Mesenchymal stem cell (in vitro differentiated cells and primary cell): ENCODE results near the gene APPL2.

Source experiments
- DNase-seq: peaks from one replicate; pipeline ENCODE4 v3.0.0-alpha.2; 2013
- H2AFZ ChIP-seq: one replicate; pipeline ENCODE4 v1.6.1; 2013; ENCODE audit warnings: low read depth, mild to moderate bottlenecking, control low read depth, inconsistent platforms, low read length, moderate library complexity
- H2AK5ac ChIP-seq: 2 replicates; pipeline ENCODE4 v1.6.1; 2013; ENCODE audit warnings: low read length, moderate library complexity, mild to moderate bottlenecking, inconsistent platforms; ENCODE audit not compliant: severe bottlenecking
- H2BK120ac ChIP-seq: one replicate; pipeline ENCODE4 v1.6.1; 2013; ENCODE audit warnings: low read depth, mild to moderate bottlenecking, inconsistent platforms, low read length, moderate library complexity
- H2BK12ac ChIP-seq, 2 experiments: one replicate each; pipeline ENCODE4 v1.6.1; 2013; ENCODE audit warnings: inconsistent platforms in 2 of 2, low read length in 2 of 2, mild to moderate bottlenecking in 2 of 2, moderate library complexity in 2 of 2, control low read depth in 1 of 2
- H2BK15ac ChIP-seq: one replicate; pipeline ENCODE4 v1.6.1; 2013; ENCODE audit warnings: mild to moderate bottlenecking, low read depth, inconsistent platforms; ENCODE audit not compliant: poor library complexity, severe bottlenecking
- H2BK5ac ChIP-seq: 2 replicates; pipeline ENCODE4 v1.6.1; 2013; ENCODE audit warnings: low read depth, mild to moderate bottlenecking, low read length, control low read depth, inconsistent platforms; ENCODE audit not compliant: poor library complexity, severe bottlenecking
- H3K14ac ChIP-seq, 2 experiments: one replicate each; pipeline ENCODE4 v1.6.1; 2013; ENCODE audit warnings: inconsistent platforms in 2 of 2, low read length in 2 of 2, control low read depth in 1 of 2, mild to moderate bottlenecking in 1 of 2, moderate library complexity in 1 of 2
- H3K18ac ChIP-seq, 2 experiments: one replicate each; pipeline ENCODE4 v1.6.1; 2013; ENCODE audit warnings: inconsistent platforms in 2 of 2, low read length in 2 of 2, control low read depth in 1 of 2, low read depth in 1 of 2, mild to moderate bottlenecking in 1 of 2
- H3K23ac ChIP-seq, 2 experiments: one replicate each; pipeline ENCODE4 v1.6.1; 2013; ENCODE audit warnings: inconsistent platforms in 2 of 2, low read length in 2 of 2, mild to moderate bottlenecking in 2 of 2, moderate library complexity in 2 of 2, control low read depth in 1 of 2
- H3K27ac ChIP-seq: 2 replicates; pipeline ENCODE4 v1.5.1; 2013; ENCODE audit warnings: mild to moderate bottlenecking, moderate library complexity, low read length, control low read depth, inconsistent platforms; ENCODE audit not compliant: poor library complexity, severe bottlenecking
- H3K27me3 ChIP-seq, 2 experiments: 2 replicates each; pipeline versions ENCODE4 v1.6.1 to v1.7.0; 2013; ENCODE audit warnings: low read length in 2 of 2, mild to moderate bottlenecking in 2 of 2, moderate library complexity in 2 of 2, control low read depth in 1 of 2, inconsistent platforms in 1 of 2; ENCODE audit not compliant: control insufficient read depth in 1 of 2, insufficient read depth in 1 of 2
- H3K36me3 ChIP-seq, 2 experiments: 2 replicates each; pipeline versions ENCODE4 v1.6.1 to v1.7.0; 2013; ENCODE audit warnings: low read length in 2 of 2, control low read depth in 1 of 2, inconsistent platforms in 1 of 2, low read depth in 1 of 2, mild to moderate bottlenecking in 1 of 2; ENCODE audit not compliant: insufficient read depth in 2 of 2, control insufficient read depth in 1 of 2
- H3K4ac ChIP-seq, 2 experiments: one replicate each; pipeline ENCODE4 v1.6.1; 2013; ENCODE audit warnings: inconsistent platforms in 2 of 2, low read length in 2 of 2, mild to moderate bottlenecking in 2 of 2, moderate library complexity in 2 of 2, control low read depth in 1 of 2, low read depth in 1 of 2
- H3K4me1 ChIP-seq: 2 replicates; pipeline ENCODE4 v1.6.1; 2013; ENCODE audit warnings: low read depth, low read length, control low read depth; ENCODE audit not compliant: control insufficient read depth, insufficient read depth
- H3K4me2 ChIP-seq: 2 replicates; pipeline ENCODE4 v1.6.1; 2013; ENCODE audit warnings: low read length, mild to moderate bottlenecking, inconsistent platforms; ENCODE audit not compliant: poor library complexity, severe bottlenecking
- H3K4me3 ChIP-seq, 2 experiments: 2 replicates each; pipeline versions ENCODE4 v1.5.1 to v1.7.0; 2013; ENCODE audit warnings: low read length in 2 of 2, mild to moderate bottlenecking in 2 of 2, control low read depth in 1 of 2, low read depth in 1 of 2; ENCODE audit not compliant: insufficient read depth in 1 of 2
- H3K79me1 ChIP-seq: replicated peaks from 2 replicates; pipeline ENCODE4 v1.6.1; 2013; ENCODE audit warnings: mild to moderate bottlenecking, control low read depth, low read length, inconsistent platforms; ENCODE audit not compliant: poor library complexity, severe bottlenecking
- H3K9ac ChIP-seq: 2 replicates; pipeline ENCODE4 v1.7.0; 2013; ENCODE audit warnings: mild to moderate bottlenecking, low read length, moderate library complexity
- H3K9me3 ChIP-seq: 2 replicates; pipeline ENCODE4 v1.7.0; 2013; ENCODE audit warnings: mild to moderate bottlenecking, low read length; ENCODE audit not compliant: control insufficient read depth
- H4K8ac ChIP-seq: one replicate; pipeline ENCODE4 v1.6.1; 2013; ENCODE audit warnings: inconsistent platforms, mild to moderate bottlenecking, low read length, moderate library complexity
- H4K91ac ChIP-seq: one replicate; pipeline ENCODE4 v1.6.1; 2013; ENCODE audit warnings: mild to moderate bottlenecking, low read length, inconsistent platforms
- WGBS: methylation state at CpG from one replicate; pipeline ENCODE4 v1.1.7; 2013; ENCODE audit warnings: mixed read lengths; 5-methylcytosine and 5-hydroxymethylcytosine counted together

The APPL2 gene

DNA sequence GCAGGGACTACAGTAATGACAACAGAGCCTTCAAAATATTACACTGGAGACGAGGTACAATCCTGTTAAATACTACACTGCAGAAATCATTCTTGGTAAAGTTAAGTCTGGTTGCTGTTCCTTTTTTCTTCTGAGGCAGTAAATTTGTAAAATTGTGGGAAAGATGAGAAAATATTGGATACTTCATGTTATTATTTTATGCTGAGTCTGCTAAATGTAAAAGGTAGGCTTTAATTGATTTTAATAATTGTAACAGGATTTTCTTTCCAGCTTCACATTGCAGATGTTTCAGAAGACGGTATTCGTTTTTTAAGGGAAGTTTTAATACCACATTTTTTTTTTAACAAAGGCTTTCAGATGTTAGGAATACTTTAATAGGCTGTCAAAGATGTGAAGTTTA, 65.8 kb downstream of the APPL2 start:
- H2AK5ac ChIP-seq: no peak overlapping the region
- H2BK15ac ChIP-seq: no peak overlapping the region
- no peak overlapping the region for H3K4me3 ChIP-seq
- no peak overlapping the region for H2AFZ ChIP-seq
- no peak overlapping the region for H4K91ac ChIP-seq
- no peak overlapping the region for H3K18ac ChIP-seq
- no peaks in the 10 kb centered on the region for H3K9me3 ChIP-seq
- no peak overlapping the region for H3K4me2 ChIP-seq
- no peaks in the 10 kb centered on the region for H3K27me3 ChIP-seq
- no peak overlapping the region for H2BK12ac ChIP-seq
- DNase-seq: no peak
- WGBS: no CpG with 5 or more reads among the region's 3 CpGs
- peaks cover 2% of the 10 kb centered on the region for H3K79me1 ChIP-seq
- H3K4ac ChIP-seq: no peak overlapping the region
- no peak overlapping the region for H2BK120ac ChIP-seq
- H3K4me1 ChIP-seq: no peaks in the 10 kb centered on the region
- H3K27ac ChIP-seq: no peak overlapping the region
- H2BK5ac ChIP-seq: no peak overlapping the region
- no peak overlapping the region for H4K8ac ChIP-seq
- H3K23ac ChIP-seq: no peak overlapping the region
- H3K14ac ChIP-seq: no peak overlapping the region
- H3K9ac ChIP-seq: no peak overlapping the region
- peaks cover 5 to 94% of the 10 kb centered on the region in 2 experiments for H3K36me3 ChIP-seq

- Histone ChIP-seq H3K23ac (no peak overlapping the region), H2BK12ac (no peak overlapping the region), H4K8ac (no peak overlapping the region)
Observed at GRCh38 chr12:105168006-105168405, 68.0 kb downstream of the APPL2 start.

GRCh38 chr12:105167346-105167745, 68.6 kb downstream of the APPL2 start:
- Histone ChIP-seq H4K91ac (no peak overlapping the region), H2BK15ac (no peak overlapping the region), H3K4me2 (no peak overlapping the region), H3K79me1 (peaks cover 2% of the 10 kb centered on the region), H2AFZ (no peak overlapping the region), H3K18ac (no peak overlapping the region), H3K27me3 (no peaks in the 10 kb centered on the region), H3K4ac (no peak overlapping the region), H3K4me3 (no peak overlapping the region), H2AK5ac (no peak overlapping the region), H2BK120ac (no peak overlapping the region), H2BK12ac (no peak overlapping the region), H4K8ac (no peak overlapping the region), H3K23ac (no peak overlapping the region), H3K14ac (no peak overlapping the region), H3K27ac (no peak overlapping the region), H3K36me3 (peaks cover 5 to 97% of the 10 kb centered on the region in 2 experiments), H3K9ac (peak overlapping the region; percentile 38), H2BK5ac (no peak overlapping the region), H3K9me3 (no peaks in the 10 kb centered on the region), H3K4me1 (no peaks in the 10 kb centered on the region)
- DNase-seq: no peak

More at GRCh38 chr12:105168006-105168405, 68.0 kb downstream of the APPL2 start:
- H3K4me2 ChIP-seq: no peak overlapping the region
- no peak overlapping the region for H2BK120ac ChIP-seq
- no peak overlapping the region for H3K4me3 ChIP-seq
- no peaks in the 10 kb centered on the region for H3K4me1 ChIP-seq
- no peak overlapping the region for H4K91ac ChIP-seq
- peak overlapping the region; percentile 38 for H3K9ac ChIP-seq
- H3K14ac ChIP-seq: no peak overlapping the region
- H2AK5ac ChIP-seq: no peak overlapping the region
- H3K36me3 ChIP-seq: peaks cover 5 to 94% of the 10 kb centered on the region in 2 experiments
- H3K18ac ChIP-seq: no peak overlapping the region
- no peaks in the 10 kb centered on the region for H3K27me3 ChIP-seq
- no peak overlapping the region for H2BK5ac ChIP-seq
- no peak overlapping the region for H3K27ac ChIP-seq
- H3K4ac ChIP-seq: no peak overlapping the region
- H3K9me3 ChIP-seq: no peaks in the 10 kb centered on the region
- no peak overlapping the region for H2AFZ ChIP-seq
- no peak for DNase-seq
- no peak overlapping the region for H2BK15ac ChIP-seq
- peaks cover 2% of the 10 kb centered on the region for H3K79me1 ChIP-seq

- Histone ChIP-seq H3K36me3 (peaks cover 5 to 99% of the 10 kb centered on the region in 2 experiments), H3K27me3 (no peaks in the 10 kb centered on the region), H3K4me2 (no peak overlapping the region), H3K23ac (no peak overlapping the region), H3K4me3 (no peak overlapping the region), H3K14ac (no peak overlapping the region), H2BK5ac (no peak overlapping the region), H3K27ac (no peak overlapping the region), H2AFZ (no peak overlapping the region), H2BK15ac (no peak overlapping the region), H3K4me1 (no peaks in the 10 kb centered on the region), H3K9ac (peak overlapping the region; percentile 38), H4K8ac (no peak overlapping the region), H2AK5ac (no peak overlapping the region), H3K18ac (no peak overlapping the region), H3K4ac (no peak overlapping the region), H3K9me3 (no peaks in the 10 kb centered on the region), H2BK12ac (no peak overlapping the region), H2BK120ac (no peak overlapping the region), H4K91ac (no peak overlapping the region), H3K79me1 (peaks cover 1% of the 10 kb centered on the region)
- WGBS: 85% methylated on average over 1 of the region's 1 CpG
- peak; percentile 18 for DNase-seq
Observed at GRCh38 chr12:105166736-105167135, 69.2 kb downstream of the APPL2 start.
